Smooth muscle cell (in vitro differentiated cells): ENCODE data around the gene GLCE. TPM values are rescaled to one million over a fixed set of nuclear protein-coding genes. Genes with fewer than 3 reads are reported as not detected.

ENCODE experiments used
- DNase-seq: peaks from one replicate; lab custom pipeline; 2025; ENCODE audit not compliant: unreplicated experiment; lab: John Stamatoyannopoulos, UW
- H2AFZ ChIP-seq: fragments of 200-600 bp; sonication (generic); 2 replicates; pipeline ENCODE4 v1.6.0; 2016; ENCODE audit warnings: antibody characterized with exemption, low read depth, mild to moderate bottlenecking
- H3F3A ChIP-seq: fragments of 200-600 bp; sonication (generic); 2 replicates; pipeline ENCODE4 v1.6.0; 2017; ENCODE audit warnings: antibody characterized with exemption, low read depth
- H3K27ac ChIP-seq: fragments of 200-600 bp; sonication (generic); 2 replicates; pipeline ENCODE4 v1.5.1; 2016; ENCODE audit warnings: low read depth, mild to moderate bottlenecking
- H3K27me3 ChIP-seq: fragments of 200-600 bp; sonication (generic); 2 replicates; pipeline ENCODE4 v1.6.1; 2016; ENCODE audit warnings: low read depth, mild to moderate bottlenecking
- H3K36me3 ChIP-seq: fragments of 200-600 bp; sonication (generic); 2 replicates; pipeline ENCODE4 v1.5.1; 2016; ENCODE audit warnings: low read depth
- H3K4me1 ChIP-seq: fragments of 200-600 bp; sonication (generic); 2 replicates; pipeline ENCODE4 v1.5.1; 2016; ENCODE audit warnings: low read depth
- H3K4me2 ChIP-seq: fragments of 200-600 bp; sonication (generic); 2 replicates; pipeline ENCODE4 v1.6.0; 2016; ENCODE audit warnings: mild to moderate bottlenecking
- H3K4me3 ChIP-seq: fragments of 200-600 bp; sonication (generic); 2 replicates; pipeline ENCODE4 v1.5.1; 2016; ENCODE audit warnings: mild to moderate bottlenecking
- H3K79me2 ChIP-seq: fragments of 200-600 bp; sonication (generic); 2 replicates; pipeline ENCODE4 v1.6.0; 2016; ENCODE audit warnings: low read depth, mild to moderate bottlenecking
- H3K9ac ChIP-seq: fragments of 200-600 bp; sonication (generic); 2 replicates; pipeline ENCODE4 v1.6.0; 2016; ENCODE audit warnings: low read depth
- H3K9me3 ChIP-seq: fragments of 200-600 bp; sonication (generic); replicated peaks from 2 replicates; pipeline ENCODE4 v1.5.1; 2016; ENCODE audit warnings: low read depth
- H4K20me1 ChIP-seq: fragments of 200-600 bp; sonication (generic); 2 replicates; pipeline ENCODE4 v1.6.0; 2016; ENCODE audit warnings: low read depth
- WGBS: methylation state at CpG from one replicate; pipeline ENCODE4 v1.1.7; 2016; ENCODE audit warnings: low lambda C conversion rate; 5-methylcytosine and 5-hydroxymethylcytosine counted together
- polyA plus RNA-seq: library from polyadenylated mRNA; unstranded; fragments of >200 nt; fragmentation: Nextera tagmentation; extraction: Ambion mirVana; gene quantifications from 2 replicates; pipeline ENCODE4 v1.2.1, GENCODE V29; 2016
- total RNA-seq: library from RNA; depleted of rRNA; stranded (reverse); fragments of >200 nt; gene quantifications from 2 replicates; pipeline ENCODE4 v1.2.3, GENCODE V29; 2014
- TF ChIP-seq, protein P1 (sequence below): fragments of 200-600 bp; sonication (generic); IDR thresholded peaks from 2 replicates; pipeline ENCODE4 v1.5.1; 2017; ENCODE audit warnings: borderline replicate concordance, mild to moderate bottlenecking, antibody characterized with exemption; ENCODE audit not compliant: insufficient read depth, poor library complexity, severe bottlenecking

GLCE gene
- total and polyA plus RNA-seq, 2 experiments from 2014 or later, result 8.3 to 26.6 TPM

DNA sequence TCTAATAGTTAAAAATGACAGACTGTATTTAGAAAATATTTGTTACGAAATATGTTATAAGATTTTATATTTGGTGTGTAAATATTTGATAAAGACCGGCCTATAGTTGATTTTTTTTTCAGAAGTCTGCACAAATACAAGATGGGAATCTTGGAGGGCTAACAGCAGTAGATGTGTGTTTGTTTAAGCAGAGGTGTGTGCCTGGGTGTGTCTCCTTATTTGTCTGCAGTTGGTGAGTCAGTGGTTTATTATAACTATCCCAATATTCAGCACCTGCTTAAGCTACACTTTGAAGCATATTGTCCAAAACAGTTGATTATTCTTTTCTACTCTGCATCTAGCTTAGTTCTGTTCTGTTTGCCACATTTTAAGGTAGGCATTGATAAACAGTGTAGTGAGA lies 12.4 kb downstream of the GLCE start:
- H3K36me3 ChIP-seq, result no peaks in the 10 kb centered on the region
- H3K27ac ChIP-seq, result no peak overlapping the region
- no peak overlapping the region for H2AFZ ChIP-seq
- no peak overlapping the region for H3K4me3 ChIP-seq
- DNase-seq, result no peak
- H3K4me1 ChIP-seq, result no peaks in the 10 kb centered on the region
- WGBS, result 99% methylated on average over 2 of the region's 2 CpGs
- TF ChIP-seq, protein P1, sequence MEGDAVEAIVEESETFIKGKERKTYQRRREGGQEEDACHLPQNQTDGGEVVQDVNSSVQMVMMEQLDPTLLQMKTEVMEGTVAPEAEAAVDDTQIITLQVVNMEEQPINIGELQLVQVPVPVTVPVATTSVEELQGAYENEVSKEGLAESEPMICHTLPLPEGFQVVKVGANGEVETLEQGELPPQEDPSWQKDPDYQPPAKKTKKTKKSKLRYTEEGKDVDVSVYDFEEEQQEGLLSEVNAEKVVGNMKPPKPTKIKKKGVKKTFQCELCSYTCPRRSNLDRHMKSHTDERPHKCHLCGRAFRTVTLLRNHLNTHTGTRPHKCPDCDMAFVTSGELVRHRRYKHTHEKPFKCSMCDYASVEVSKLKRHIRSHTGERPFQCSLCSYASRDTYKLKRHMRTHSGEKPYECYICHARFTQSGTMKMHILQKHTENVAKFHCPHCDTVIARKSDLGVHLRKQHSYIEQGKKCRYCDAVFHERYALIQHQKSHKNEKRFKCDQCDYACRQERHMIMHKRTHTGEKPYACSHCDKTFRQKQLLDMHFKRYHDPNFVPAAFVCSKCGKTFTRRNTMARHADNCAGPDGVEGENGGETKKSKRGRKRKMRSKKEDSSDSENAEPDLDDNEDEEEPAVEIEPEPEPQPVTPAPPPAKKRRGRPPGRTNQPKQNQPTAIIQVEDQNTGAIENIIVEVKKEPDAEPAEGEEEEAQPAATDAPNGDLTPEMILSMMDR, result no peak
- H3F3A ChIP-seq, result no peaks in the 10 kb centered on the region
- no peak overlapping the region for H3K4me2 ChIP-seq
- no peak overlapping the region for H3K9ac ChIP-seq
- H3K9me3 ChIP-seq, result no peaks in the 10 kb centered on the region
- peaks cover 54% of the 10 kb centered on the region for H3K79me2 ChIP-seq
- no peaks in the 10 kb centered on the region for H3K27me3 ChIP-seq
- H4K20me1 ChIP-seq, result peaks cover 17% of the 10 kb centered on the region

DNA sequence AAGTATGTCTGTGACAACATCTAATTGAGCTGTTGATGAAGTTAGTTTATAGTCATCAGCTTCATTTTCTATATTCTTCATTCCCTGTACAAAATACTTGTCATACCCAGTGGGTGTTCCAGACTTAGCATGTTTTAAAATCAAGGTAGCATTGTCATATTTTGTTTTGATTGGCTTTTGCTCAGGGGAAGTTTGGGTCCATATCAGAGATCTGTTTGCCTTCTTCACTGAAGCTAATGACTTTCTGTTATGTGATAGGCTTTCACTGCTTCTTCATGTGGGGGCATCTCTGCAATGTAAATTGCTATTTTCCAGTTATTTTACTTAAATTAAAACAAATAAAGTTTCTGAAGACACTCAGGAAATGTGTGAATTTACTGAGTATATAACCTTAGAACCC lies 15.1 kb downstream of the GLCE start:
- Histone ChIP-seq H3K4me1 (no peaks in the 10 kb centered on the region), H2AFZ (no peak overlapping the region), H3K36me3 (no peaks in the 10 kb centered on the region), H3K79me2 (peaks cover 32% of the 10 kb centered on the region), H4K20me1 (peaks cover 22% of the 10 kb centered on the region), H3F3A (no peaks in the 10 kb centered on the region), H3K4me3 (no peak overlapping the region), H3K27me3 (no peaks in the 10 kb centered on the region), H3K9me3 (no peaks in the 10 kb centered on the region), H3K27ac (no peak overlapping the region), H3K4me2 (no peak overlapping the region), H3K9ac (no peak overlapping the region)
- TF ChIP-seq, protein P1, result no peak
- DNase-seq, result no peak

DNA sequence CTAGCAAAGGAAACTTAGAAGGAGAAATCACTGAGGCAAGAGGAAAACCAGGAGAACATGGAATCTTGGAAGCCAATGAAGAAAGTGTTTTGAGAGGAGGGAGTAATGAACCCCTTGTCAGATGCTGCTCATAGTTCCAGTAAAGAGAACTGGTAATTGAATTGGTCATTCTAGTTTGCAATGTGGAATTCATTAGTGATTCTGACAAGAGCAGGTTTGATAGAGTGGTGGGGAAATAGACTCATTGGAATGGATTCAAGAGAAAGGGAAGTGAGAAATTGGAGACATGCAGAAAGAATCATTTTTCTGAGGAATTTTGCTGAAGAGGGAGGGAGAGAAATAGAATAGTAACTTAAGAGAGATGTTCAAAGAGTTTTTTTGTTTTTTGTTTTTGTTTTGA lies 21.0 kb downstream of the GLCE start:
- no peak overlapping the region for H3K4me2 ChIP-seq
- H3K27me3 ChIP-seq, result no peaks in the 10 kb centered on the region
- no peak for DNase-seq
- TF ChIP-seq, protein P1, result no peak
- H3K9ac ChIP-seq, result no peak overlapping the region
- no peaks in the 10 kb centered on the region for H3K4me1 ChIP-seq
- no peak overlapping the region for H2AFZ ChIP-seq
- H3K4me3 ChIP-seq, result no peak overlapping the region
- peaks cover 6% of the 10 kb centered on the region for H4K20me1 ChIP-seq
- no peak overlapping the region for H3K27ac ChIP-seq
- H3K36me3 ChIP-seq, result no peaks in the 10 kb centered on the region
- no peaks in the 10 kb centered on the region for H3K9me3 ChIP-seq
- peaks cover 17% of the 10 kb centered on the region for H3K79me2 ChIP-seq
- H3F3A ChIP-seq, result no peaks in the 10 kb centered on the region

DNA sequence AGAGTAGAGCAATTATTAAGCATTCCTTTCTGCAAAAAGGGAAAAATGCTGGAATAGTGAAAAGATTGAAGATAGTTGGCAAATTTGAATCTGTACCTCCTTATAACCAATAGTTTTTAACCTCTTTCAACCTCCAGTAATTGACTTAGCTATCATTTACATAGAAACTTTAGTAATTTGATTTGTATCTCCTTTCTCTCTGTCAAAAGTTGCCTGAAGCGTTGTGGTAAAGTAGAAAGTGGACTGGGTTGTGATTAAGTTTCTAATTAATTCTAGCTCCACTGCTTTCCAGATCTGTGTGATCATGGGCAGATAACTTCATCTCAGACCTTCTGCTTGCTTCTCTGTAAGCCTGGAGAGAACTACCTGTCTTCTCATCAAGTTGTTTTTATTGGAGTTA lies 24.8 kb downstream of the GLCE start:
- H3K4me1 ChIP-seq, result no peaks in the 10 kb centered on the region
- no peaks in the 10 kb centered on the region for H3F3A ChIP-seq
- no peak overlapping the region for H2AFZ ChIP-seq
- H3K79me2 ChIP-seq, result peaks cover 26% of the 10 kb centered on the region
- H4K20me1 ChIP-seq, result no peaks in the 10 kb centered on the region
- WGBS, result 97% methylated on average over 1 of the region's 1 CpG
- H3K4me2 ChIP-seq, result no peak overlapping the region
- no peak overlapping the region for H3K9ac ChIP-seq
- H3K9me3 ChIP-seq, result no peaks in the 10 kb centered on the region
- TF ChIP-seq, protein P1, result no peak
- H3K36me3 ChIP-seq, result no peaks in the 10 kb centered on the region
- H3K4me3 ChIP-seq, result no peak overlapping the region
- H3K27me3 ChIP-seq, result no peaks in the 10 kb centered on the region
- DNase-seq, result no peak
- H3K27ac ChIP-seq, result no peak overlapping the region
